H4 (cell line): ENCODE measurements around the gene MYCL. TPM values are rescaled to one million over a fixed set of nuclear protein-coding genes. Genes with fewer than 3 reads are reported as not detected.
A peak's percentile ranks its signal among the peaks of the same experiment; 100 is the strongest.
"Not testable (repeated sequence)": the region's sequence is repeated elsewhere in the genome, so short reads cannot be mapped to it uniquely, and the experiment has no call there.

ENCODE experiments used
- DNase-seq: peaks from one replicate; pipeline ENCODE4 v3.0.0-alpha.2; 2015; ENCODE audit warnings: low spot score
- total RNA-seq: library from RNA; depleted of rRNA; stranded (reverse); fragments of >200 nt; shearing (Covaris generic); gene quantifications from 2 replicates; pipeline ENCODE4 v1.2.3, GENCODE V29; 2014

Gene MYCL
- total RNA-seq, 1 experiment from 2014 or later = not detected

DNA sequence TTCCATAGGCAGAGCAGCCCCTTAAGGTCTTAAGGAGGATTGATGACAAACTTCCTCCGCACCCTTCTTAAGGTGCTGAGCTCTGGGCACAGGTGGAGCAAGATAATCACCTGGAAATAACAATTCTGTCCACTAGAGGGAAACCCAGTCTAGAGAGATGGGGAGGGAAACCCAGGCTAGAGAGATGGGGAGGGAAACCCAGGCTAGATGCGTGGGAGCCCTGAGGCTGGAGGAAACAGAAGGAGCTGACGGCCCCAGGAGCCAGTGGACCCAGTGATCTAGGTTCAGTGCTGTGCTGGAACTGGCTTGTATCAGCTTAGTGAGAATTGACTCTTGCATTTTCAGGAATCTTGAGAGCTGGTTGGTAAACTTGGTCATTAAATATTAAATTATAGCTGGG lies 17.8 kb upstream of the MYCL start:
- peak; percentile 54 for DNase-seq

DNA sequence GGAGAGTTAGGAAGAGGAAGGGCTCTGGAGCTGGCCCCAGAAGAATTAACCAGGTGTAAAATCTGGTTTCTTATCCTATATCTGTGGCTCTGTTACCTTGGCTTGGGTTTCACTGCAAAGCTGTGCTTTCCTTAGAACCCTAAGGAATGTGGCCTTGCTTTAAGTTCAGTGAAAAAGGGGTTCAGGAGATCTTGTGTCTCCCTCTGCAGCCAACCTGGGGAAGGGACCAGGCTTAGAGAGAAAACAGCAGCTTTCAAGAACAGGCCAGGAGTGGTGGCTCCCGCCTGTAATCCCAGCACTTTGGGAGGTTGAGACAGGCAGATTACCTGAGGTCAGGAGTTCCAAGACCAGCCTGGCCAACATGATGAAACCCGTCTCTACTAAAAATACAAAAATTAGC lies 16.1 kb upstream of the MYCL start:
- DNase-seq = no peak

DNA sequence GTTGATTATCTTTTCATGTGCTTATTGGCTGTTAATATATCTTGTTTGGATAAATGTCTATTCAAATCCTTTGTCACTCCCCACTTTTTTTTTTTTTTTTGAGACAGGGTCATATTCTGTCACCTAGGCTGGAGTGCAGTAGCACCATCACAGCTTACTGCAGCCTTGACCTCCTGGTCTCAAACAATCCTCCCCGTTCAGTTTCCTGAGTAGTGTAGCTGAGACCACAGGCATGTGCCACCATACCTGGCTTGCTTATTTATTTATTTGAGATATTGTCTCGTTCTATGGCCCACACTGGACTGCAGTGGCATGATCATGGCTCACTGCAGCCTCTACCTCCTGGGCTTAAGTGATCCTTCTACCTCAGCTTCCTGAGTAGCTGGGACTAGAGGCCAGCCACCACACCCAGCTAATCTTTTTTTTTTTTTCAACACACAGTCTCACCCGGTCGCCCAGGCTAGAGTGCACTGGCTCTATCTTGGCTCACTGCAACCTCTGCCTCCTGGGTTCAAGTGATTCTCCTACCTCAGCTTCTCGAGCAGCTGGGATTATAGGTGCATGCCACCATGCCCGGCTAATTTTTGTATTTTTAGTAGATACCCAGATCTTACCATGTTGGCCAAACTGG lies 13.9 kb upstream of the MYCL start:
- DNase-seq = no peak

DNA sequence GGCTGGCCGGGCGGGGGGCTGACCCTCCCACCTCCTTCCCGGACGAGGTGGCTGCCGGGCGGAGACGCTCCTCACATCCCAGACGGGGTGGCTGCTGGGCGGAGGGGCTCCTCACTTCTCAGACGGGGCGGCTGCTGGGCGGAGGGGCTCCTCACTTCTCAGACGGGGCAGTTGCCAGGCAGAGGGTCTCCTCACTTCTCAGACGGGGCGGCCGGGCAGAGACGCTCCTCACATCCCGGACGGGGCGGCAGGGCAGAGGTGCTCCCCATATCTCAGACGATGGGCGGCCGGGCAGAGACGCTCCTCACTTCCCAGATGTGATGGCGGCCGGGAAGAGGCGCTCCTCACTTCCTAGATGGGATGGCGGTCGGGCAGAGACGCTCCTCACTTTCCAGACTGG lies 11.4 kb upstream of the MYCL start:
- not testable (repeated sequence) for DNase-seq

DNA sequence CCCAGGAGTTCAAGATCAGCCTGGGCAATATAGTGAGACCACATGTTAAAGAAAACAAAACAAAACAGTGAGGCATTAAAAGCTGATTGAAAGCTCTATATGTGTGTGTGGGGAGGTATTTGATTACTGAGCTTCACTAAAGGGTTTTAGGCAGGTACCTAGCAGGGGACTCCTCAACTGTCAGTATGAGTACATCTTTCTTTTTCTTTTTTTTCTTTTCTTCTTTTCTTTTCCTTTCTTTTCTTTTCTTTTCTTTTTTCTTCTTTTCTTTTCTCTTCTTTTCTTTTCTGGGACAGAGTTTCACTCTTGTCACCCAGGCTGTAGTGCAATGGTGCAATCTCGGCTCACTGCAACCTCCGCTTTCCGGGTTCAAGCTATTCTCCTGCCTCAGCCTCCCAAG lies 8.5 kb upstream of the MYCL start:
- DNase-seq = no peak

DNA sequence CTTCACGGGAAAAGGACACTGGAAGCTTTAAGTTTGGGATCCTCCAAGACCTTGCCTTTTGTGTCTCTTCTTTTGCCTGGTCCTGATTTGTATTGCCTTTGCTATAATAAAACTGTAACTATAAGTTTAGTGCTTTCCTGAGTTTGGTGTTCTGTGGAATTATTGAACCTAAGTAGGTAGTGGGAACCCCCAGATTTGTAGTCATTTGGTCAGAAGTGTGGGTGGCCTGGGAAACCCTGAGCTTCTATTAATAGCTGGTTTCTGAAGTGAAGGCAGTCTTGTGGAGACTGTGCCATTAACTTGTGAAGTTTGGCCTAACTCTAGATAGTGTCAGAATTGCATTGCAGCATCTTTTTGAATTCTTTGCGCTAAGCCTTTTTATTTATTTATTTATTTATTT lies 6.8 kb upstream of the MYCL start:
- no peak for DNase-seq

DNA sequence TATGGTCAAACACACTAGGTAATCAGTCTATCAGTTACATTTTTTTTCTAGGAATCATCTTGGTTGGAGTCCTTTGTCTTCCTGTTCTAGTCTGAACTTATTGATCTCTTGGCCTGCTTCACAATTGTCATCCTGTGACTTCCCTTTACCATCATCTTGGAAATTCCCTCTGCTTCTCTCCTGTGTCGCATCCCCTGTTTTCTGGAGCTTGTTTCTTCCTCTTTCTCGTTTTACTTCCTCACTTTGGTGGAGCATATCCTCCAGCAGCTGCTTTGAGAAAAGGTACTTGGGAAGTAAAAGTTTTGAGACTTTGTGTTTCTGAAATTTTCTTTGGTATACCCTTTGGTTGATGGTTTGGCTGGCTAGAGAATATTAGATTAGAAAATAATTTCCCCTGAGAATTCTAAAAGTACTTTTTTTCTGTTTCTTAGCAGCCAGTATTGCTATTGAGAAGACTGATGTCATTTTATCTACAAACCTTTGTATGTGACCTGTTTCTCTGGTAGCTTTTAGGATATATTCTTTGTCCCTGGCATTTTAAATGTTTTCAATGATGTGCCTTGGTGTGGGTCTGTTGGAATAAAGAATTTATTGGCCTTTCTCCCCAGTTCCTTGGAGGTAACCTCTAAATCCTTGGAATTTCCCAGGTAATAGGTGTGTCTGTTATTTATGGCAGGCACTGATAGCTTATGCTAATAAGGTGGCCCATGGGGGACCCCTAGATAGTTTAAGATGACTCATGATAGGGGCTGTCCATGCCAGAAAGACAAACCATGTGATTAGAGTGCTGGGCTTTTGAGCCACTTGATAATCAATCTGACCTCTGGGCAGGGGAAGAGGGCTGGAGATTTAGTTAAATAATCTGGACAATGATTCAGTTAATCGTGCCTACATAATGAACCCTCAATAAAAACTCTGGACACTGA lies 6.1 kb upstream of the MYCL start:
- DNase-seq = no peak

DNA sequence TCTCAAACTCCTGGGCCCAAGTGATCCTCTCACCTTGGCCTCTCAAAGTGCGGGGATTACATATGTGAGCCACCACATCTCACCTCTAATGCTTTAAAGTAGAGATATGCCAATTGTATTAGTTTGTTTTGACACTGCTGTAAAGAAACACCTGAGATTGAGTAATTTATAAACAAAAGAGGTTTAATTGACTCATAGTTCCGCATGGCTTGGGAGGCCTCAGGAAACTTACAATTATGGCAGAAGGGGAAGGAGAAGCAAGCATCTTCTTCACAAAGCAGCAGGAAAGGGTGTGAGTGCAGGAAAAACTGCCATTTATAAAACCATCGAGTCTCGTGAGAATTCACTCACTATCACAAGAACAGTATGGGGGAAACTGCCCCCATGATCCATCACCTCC lies 3.5 kb upstream of the MYCL start:
- no peak for DNase-seq

DNA sequence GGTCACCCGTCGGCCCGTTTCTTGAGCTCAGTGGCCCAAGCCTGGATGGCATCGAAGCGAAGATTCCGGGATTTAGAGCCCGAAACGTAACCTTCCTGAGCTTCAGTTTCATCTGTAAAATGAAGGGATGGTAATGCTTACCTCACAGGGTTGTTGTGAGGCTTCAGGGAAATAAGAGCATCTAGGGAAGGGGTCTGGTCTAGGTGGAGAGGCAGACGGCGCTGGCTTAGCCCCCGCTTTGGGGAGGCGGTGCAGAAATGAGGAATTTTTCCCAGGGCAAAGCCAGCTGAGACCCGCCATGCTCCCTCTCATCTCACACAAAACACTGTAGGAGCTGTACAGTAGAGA lies 717 bp upstream of the MYCL start:
- DNase-seq = no peak

DNA sequence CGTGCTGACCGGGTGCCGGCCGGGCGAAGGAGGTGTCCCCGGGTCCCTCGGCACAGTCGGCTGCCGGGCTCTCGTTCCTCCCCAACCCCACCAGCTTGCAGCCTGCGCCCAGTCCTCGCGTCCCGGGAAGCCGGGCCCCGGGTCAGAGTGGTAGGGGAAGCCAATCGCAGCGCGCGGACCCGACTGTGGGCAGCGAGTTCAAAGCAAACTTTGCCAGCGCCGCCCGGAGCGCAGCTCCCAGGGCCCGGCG lies 328 bp downstream of the MYCL start:
- DNase-seq = no peak

DNA sequence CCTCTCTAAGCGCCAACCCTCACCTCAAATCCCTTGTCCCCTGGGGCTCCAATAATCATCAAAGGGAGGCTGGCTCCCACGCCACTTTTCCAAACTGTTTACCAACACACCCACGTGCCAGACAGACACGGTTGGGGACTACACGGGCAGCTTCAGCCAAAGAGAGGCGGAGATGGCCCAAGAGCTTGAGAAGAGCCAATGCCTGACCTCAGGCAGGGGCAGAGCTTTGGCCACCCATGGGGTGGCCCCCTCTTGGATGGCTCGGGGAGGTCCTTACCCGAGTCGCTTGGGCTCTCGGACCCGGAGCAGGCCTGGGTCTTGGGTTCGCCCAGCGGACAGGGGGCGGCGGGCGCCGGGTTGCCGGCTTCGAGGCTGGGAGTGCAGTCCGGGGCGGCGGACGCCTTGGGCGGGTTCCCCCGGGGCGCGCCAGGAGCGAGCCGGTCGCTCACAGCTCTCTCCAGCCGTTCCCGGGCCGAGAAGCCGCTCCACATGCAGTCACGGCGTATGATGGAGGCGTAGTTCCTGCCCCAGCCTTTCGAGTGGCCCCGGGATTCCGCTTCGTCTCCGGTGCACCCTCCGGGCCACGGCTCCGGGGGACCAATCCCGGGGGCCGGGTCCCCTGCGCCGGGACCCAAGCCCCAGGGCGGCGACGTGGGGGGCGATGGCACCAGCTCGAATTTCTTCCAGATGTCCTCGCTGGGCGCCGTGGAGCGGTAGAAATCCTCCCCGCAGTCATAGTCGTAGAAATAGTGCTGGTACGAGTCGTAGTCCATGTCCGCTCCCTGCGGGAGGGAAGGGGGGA lies 854 bp downstream of the MYCL start:
- no peak for DNase-seq

DNA sequence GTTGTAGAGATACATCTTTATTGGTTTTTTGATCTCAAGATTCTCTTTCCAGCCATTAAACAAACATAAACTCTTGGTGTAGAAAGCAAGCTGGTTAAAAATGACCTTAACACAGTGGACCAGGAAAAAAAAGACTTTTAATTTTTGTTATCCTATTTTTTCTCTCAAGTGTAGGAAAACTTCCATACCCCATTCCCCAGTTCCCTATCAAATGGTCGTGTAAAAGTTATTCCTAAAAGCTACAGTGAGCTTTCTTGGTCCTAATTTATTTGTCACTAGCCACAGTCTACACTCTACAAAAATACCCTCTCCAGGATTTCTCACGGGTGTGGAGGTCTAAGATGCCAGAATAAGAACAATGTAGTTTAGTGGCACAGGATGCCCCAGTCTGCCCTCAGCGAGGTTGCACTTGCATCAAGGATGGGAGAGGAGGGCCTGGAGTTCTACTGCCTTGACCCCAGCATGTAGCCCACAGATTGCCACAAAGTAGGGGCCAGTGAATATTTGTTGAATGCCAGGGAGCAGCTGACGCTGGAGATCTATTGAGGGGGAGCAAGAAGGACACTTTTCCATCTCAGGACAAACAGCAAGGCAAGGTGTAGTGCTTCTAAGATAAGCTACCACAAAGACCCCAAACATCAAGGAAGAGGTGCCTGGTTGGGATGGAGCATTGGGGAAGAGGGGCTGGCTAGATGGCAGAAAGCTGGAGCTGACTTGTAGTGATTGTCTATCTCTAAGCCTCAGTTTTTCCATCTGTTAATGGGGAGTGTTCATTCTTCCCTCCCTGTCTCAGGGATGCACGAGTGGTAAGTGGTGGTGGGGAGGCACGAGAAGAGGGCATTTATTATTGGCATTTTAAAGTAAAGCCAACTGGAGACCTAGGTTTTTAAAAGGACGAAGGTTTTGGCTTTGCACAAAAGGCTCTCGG lies 1.8 kb downstream of the MYCL start:
- DNase-seq = no peak

DNA sequence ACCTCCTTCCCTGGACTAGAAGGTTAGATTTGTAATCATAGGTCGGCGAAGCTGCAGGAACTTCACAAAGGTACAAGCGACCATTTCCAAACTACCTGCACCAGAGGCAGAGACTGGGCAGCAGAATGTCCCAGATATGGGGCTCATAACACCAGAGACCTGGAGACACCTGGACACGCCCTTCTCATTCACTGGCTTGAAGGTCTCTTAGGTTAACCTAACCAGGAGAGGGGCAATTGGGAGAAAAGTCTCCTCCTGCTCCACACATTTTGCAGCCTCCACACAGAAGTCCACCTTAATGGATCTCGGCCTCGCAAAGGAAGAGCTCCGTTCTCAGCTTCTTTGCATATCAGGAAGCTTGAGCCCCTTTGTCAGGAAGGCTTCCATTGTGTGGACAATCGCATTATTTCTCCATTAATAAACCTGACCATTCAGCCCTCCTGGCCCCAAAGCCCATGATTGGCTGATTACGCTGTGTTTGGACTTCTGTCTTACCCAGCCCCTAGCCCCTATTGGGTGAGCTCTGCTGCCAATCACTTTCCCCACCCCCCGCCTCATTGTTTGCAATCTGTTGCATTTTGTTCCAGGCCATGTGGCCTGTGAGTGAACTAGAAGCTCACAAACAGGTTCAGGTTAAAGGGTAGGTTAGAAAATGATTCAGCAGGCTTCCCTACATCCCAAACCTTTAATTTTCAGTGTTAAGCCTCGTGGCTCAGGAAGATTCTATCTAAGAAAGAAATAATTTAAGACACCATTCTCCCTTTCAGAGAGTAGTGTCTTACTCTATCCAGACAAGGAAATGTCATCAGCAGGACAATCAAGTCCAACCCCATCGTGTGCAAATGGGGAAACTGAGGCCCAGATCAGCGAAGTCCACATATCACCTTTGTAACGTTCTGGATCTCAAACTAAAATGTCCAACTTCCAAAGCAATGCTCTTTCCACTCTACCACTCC lies 2.8 kb downstream of the MYCL start:
- no peak for DNase-seq

DNA sequence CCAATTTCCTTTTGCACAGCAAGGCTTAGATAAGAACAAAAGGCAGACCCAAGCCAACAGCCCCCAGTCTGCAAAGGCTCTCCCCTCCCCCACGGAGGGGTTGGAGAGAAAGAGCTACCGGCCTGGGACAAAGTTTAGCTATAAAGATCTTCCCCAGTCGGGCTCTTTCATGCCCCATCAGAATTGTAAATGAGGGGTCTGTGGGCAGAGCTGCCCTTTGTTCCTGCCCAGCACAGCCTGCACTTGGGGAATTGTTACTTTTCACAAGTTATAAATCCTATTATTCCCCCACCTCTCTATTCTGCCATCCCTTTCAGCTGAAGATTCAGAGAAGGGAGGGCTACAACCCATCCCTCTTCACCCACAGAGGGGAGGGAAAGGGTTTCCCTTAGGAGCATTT lies 3.5 kb downstream of the MYCL start:
- DNase-seq = no peak

DNA sequence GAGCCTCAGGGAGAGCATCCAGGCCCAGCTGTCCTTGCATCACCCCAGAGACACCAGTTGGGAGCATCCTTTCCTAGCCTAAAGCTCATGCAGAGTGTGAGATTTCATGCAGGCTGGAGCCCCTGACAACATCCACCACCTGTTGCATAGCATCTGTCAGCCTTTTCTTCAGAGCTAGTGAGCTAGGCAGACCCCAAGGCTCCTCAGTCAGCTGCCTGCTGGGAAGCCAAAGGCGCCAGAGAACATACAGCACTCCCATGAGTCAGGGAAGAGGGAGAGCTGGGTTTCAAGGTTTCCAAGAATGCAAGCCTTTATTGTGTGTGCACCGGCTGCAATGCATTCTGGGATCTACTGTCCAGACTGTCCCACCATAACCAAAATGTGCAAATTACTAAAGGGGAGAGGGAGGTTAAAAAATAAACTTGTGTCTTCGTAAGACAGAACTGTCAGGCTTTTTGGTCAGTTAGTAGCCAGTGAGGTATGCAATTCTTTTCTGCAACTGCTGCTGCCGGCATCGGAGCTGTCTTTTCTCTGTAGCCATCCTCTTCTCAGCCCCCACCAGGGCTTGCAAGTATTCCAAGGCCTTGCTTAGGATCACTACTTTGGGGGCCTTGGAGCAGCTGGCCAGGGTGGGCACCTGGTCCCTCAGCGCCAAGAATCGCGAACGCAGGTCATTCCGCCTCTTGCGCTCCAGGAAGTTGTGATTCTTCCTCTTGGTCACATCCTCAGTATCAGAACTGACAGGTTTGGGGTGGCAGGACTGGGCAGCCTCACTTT lies 4.6 kb downstream of the MYCL start:
- no peak for DNase-seq

DNA sequence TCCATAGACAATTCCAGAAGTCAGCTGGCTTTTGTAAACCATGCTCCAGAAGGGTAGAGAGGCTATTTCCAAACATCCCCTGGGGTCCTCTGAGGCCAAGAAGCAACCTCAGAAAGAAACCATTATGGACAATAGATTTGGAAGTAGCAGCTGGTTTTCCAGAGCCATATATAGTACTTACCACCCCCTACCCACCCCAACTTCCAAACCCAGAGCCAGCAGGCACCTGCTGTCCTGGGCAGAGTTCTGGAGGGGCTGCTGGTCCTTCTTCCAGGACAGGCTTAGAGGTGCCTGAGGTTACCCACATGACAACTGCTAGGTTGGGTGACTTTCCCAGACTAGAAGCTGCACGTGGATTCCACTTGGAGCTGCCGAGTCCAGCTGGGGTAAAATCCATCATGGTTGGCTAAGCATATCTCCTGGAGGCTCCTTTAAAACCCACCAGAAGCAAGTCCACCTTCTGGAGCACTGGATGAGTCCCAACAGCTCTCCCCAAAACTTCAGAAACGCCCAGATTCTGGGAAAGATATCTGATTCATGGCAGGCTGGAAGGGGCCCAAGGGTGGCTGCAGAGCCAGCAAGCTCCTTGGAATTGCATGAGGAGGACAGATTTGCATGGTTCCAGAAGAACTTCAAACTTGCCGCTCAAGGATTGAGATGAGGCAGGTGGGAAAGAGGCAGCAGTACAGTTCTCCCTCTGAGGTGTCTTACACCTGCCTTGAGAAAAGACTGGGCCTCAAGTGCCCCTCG lies 5.8 kb downstream of the MYCL start:
- DNase-seq = no peak

DNA sequence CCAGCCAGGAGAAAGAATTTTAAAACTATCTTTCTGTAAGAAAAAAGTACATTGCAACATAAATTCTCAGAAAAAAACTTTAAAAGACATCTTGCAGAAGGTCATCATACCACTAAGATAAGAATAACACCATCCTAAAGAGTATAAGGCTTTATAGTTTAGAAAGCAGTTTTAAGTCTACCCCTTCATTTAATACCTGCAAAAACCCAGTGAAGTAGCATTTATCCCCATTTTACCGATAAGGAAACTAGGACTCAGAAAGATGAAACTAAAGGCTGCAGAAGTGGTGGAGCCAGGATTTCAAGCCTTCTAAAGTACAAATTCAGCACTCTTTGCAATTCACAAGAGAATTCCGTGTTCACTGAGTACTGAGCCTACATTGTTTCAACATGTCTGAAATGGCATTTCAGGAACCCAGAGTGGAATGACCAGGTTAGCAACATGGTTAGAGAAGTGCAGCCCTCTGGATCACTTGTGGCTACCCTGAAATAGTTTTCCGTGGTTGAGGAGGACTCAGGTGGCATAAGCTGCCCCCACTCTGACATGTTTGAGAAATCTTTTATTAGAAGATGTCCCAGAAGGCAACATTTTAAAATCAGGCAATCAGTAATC lies 6.7 kb downstream of the MYCL start:
- DNase-seq = no peak
